Tibial artery (tissue), 4 donors: ENCODE results near the gene KRT26.

Experiments used
- DNase-seq, 2 donors: peaks; one replicate each; pipeline ENCODE4 v3.0.0-alpha.2; 2019
- H3K27ac ChIP-seq, 2 donors: fragments of 200-600 bp; sonication (generic) in 1 of 2; 1 replicate in 1 of 2; 2 replicates in 1 of 2; pipeline ENCODE4 v1.5.1; 2018 to 2019; ENCODE audit warnings: mild to moderate bottlenecking in 1 of 2
- H3K27me3 ChIP-seq, 2 donors: fragments of 200-600 bp; sonication (generic) in 1 of 2; one replicate each; pipeline versions ENCODE4 v1.5.1 to v1.6.0; 2016 to 2019
- H3K36me3 ChIP-seq, 3 donors: fragments of 200-600 bp; sonication (generic) in 2 of 3; one replicate each; pipeline ENCODE4 v1.5.1; 2016 to 2019; ENCODE audit warnings: mild to moderate bottlenecking in 2 of 3
- H3K4me1 ChIP-seq, 4 donors: fragments of 200-600 bp; sonication (generic) in 2 of 4; 1 replicate in 3 of 4; 2 replicates in 1 of 4; pipeline ENCODE4 v1.5.1; 2016 to 2019
- H3K4me3 ChIP-seq, 2 donors: fragments of 200-600 bp; sonication (generic) in 1 of 2; 1 replicate in 1 of 2; 2 replicates in 1 of 2; pipeline ENCODE4 v1.5.1; 2018 to 2019; ENCODE audit warnings: mild to moderate bottlenecking in 2 of 2
- H3K9me3 ChIP-seq, 3 donors: fragments of 200-600 bp; sonication (generic) in 1 of 3; one replicate each; pipeline ENCODE4 v1.5.1; 2016 to 2019
- intact Hi-C: fragments of 100-400 bp; cut with DNase I; formaldehyde crosslinking; loops from one replicate; pipeline ENCODE4 v1.15.0; 2023; ENCODE audit warnings: low total_unique reads
- TF ChIP-seq, protein P1 (sequence below), 2 experiments: fragments of 200-600 bp in 1 of 2; fragments of 450-650 bp in 1 of 2; IDR thresholded peaks; one replicate each; pipeline ENCODE4 v1.5.1; 2017 to 2019; ENCODE audit warnings: antibody characterized with exemption in 2 of 2, mild to moderate bottlenecking in 1 of 2, moderate library complexity in 1 of 2

The KRT26 gene

DNA sequence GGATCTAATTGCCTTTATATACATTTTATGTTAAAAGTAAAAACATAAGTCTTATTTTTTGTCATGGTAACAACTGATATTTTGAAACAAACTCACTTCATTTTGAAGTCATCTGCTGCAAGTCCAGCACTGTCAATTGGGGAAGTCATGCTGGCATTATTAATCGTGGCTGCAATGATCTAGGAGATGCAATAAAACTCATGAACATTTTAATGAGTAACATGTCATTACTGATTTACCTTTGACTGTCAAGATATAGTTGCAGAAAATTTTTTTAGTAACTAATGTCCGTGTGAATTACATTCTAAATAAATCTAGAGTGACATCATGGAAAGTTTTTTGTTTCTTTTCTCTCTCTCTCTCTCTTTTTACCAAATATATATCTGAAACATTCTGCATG, 51.1 kb downstream of the KRT26 start:
- Histone ChIP-seq H3K27ac (no peak overlapping the region), H3K4me3 (no peak overlapping the region), H3K9me3 (no peaks in the 10 kb centered on the region), H3K36me3 (no peaks in the 10 kb centered on the region), H3K4me1 (no peaks in the 10 kb centered on the region), H3K27me3 (peaks cover 0 to 11% of the 10 kb centered on the region in 2 donors)
- DNase-seq: no peak
- intact Hi-C loops: no loop called here
- TF ChIP-seq, protein P1, sequence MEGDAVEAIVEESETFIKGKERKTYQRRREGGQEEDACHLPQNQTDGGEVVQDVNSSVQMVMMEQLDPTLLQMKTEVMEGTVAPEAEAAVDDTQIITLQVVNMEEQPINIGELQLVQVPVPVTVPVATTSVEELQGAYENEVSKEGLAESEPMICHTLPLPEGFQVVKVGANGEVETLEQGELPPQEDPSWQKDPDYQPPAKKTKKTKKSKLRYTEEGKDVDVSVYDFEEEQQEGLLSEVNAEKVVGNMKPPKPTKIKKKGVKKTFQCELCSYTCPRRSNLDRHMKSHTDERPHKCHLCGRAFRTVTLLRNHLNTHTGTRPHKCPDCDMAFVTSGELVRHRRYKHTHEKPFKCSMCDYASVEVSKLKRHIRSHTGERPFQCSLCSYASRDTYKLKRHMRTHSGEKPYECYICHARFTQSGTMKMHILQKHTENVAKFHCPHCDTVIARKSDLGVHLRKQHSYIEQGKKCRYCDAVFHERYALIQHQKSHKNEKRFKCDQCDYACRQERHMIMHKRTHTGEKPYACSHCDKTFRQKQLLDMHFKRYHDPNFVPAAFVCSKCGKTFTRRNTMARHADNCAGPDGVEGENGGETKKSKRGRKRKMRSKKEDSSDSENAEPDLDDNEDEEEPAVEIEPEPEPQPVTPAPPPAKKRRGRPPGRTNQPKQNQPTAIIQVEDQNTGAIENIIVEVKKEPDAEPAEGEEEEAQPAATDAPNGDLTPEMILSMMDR (IDR thresholded peaks at IDR 0.05): no peak

GRCh38 chr17:40718930-40719329, 53.1 kb downstream of the KRT26 start:
- no peaks in the 10 kb centered on the region for H3K9me3 ChIP-seq
- TF ChIP-seq, protein P1 (IDR thresholded peaks at IDR 0.05): no peak
- no peak overlapping the region for H3K4me3 ChIP-seq
- no peaks in the 10 kb centered on the region for H3K36me3 ChIP-seq
- DNase-seq: no peak
- intact Hi-C loops: no loop called here
- no peaks in the 10 kb centered on the region for H3K4me1 ChIP-seq
- no peak overlapping the region for H3K27ac ChIP-seq
- H3K27me3 ChIP-seq: peaks cover 0 to 13% of the 10 kb centered on the region in 2 donors

GRCh38 chr17:40717776-40718175, 54.2 kb downstream of the KRT26 start:
- no peak overlapping the region for H3K4me3 ChIP-seq
- intact Hi-C loops: no loop called here
- H3K4me1 ChIP-seq: no peaks in the 10 kb centered on the region
- peaks cover 0 to 13% of the 10 kb centered on the region in 2 donors for H3K27me3 ChIP-seq
- H3K36me3 ChIP-seq: no peaks in the 10 kb centered on the region
- no peak overlapping the region for H3K27ac ChIP-seq
- TF ChIP-seq, protein P1 (IDR thresholded peaks at IDR 0.05): no peak
- no peaks in the 10 kb centered on the region for H3K9me3 ChIP-seq
- no peak for DNase-seq
